NCI-H524 (cell line): ENCODE measurements around the gene MPC1.
"Not testable (repeated sequence)": the region's sequence is repeated elsewhere in the genome, so short reads cannot be mapped to it uniquely, and the experiment has no call there.

Experiments used
- DNase-seq, 2 experiments: peaks; one replicate each; lab custom pipeline; 2025; lab: John Stamatoyannopoulos, UW

Gene MPC1

GRCh38 chr6:166345672-166346071, 37.1 kb downstream of the MPC1 start:
- not testable (repeated sequence) for DNase-seq

GRCh38 chr6:166344921-166345320, 37.8 kb downstream of the MPC1 start:
- peak; percentile 36 to 79 for DNase-seq

- DNase-seq, result no peak
Measured at GRCh38 chr6:166344240-166344639, 38.5 kb downstream of the MPC1 start.

- DNase-seq, result no peak
Measured at GRCh38 chr6:166343150-166343487, 39.6 kb downstream of the MPC1 start.

- DNase-seq, result peak; percentile 69 to 82
Measured at GRCh38 chr6:166342349-166343149, 40.2 kb downstream of the MPC1 start, which contains the start of gene SFT2D1. Gene SFT2D1, minus strand, starts transcription at chr6:166342545. Its CDS starts 64 bp downstream, at chr6:166342481.

- peak; percentile 5 to 42 for DNase-seq
Measured at GRCh38 chr6:166341977-166342348, 40.8 kb downstream of the MPC1 start.

GRCh38 chr6:166341464-166341863, 41.3 kb downstream of the MPC1 start:
- no peak for DNase-seq

GRCh38 chr6:166338854-166339253, 43.9 kb downstream of the MPC1 start:
- DNase-seq, result no peak

- no peak for DNase-seq
Measured at GRCh38 chr6:166336847-166337246, 45.9 kb downstream of the MPC1 start.

GRCh38 chr6:166335378-166336302, 47.1 kb downstream of the MPC1 start:
- no peak for DNase-seq

- DNase-seq, result no peak
Measured at GRCh38 chr6:166334878-166335277, 47.9 kb downstream of the MPC1 start.

- no peak for DNase-seq
Measured at GRCh38 chr6:166333172-166333995, 49.4 kb downstream of the MPC1 start.

- DNase-seq, result no peak
Measured at GRCh38 chr6:166331503-166332415, 51.0 kb downstream of the MPC1 start.

- DNase-seq, result peak in 1 of 2 experiments; percentile 39
Measured at GRCh38 chr6:166330612-166331011, 52.1 kb downstream of the MPC1 start.

GRCh38 chr6:166325383-166326042, 57.2 kb downstream of the MPC1 start:
- no peak for DNase-seq

GRCh38 chr6:166323395-166323794, 59.3 kb downstream of the MPC1 start:
- DNase-seq, result no peak

- no peak for DNase-seq
Measured at GRCh38 chr6:166318649-166319600, 63.8 kb downstream of the MPC1 start.

- no peak for DNase-seq
Measured at GRCh38 chr6:166318227-166318626, 64.5 kb downstream of the MPC1 start.
